H1 (cell line): ENCODE data around the gene EPHA4. TPM values are rescaled to one million over a fixed set of nuclear protein-coding genes. Genes with fewer than 3 reads are reported as not detected.

Experiments used
- CHD7 ChIP-seq: fragments of 300-600 bp; sonication (generic); IDR thresholded peaks from 2 replicates; pipeline ENCODE4 v1.7.1; 2012; ENCODE audit warnings: low read length, moderate library complexity, mild to moderate bottlenecking, inconsistent platforms; ENCODE audit not compliant: insufficient replicate concordance
- SP4 ChIP-seq: IDR thresholded peaks from 2 replicates; pipeline ENCODE4 v1.6.1; 2012; ENCODE audit warnings: low read length, inconsistent platforms
- polyA plus RNA-seq, 7 experiments: library from polyadenylated mRNA; depleted of rRNA in 3 of 7; stranded (reverse) in 5 of 7; unstranded in 2 of 7; fragments of >200 nt in 5 of 7; fragments of 200-250 nt in 2 of 7; gene quantifications; 1 replicate in 5 of 7; 2 replicates in 1 of 7; 4 replicates in 1 of 7; pipeline versions ENCODE4 v1.2.1 to v1.2.3, GENCODE V29; 2011 to 2013; ENCODE audit warnings: missing spikeins in 2 of 7, mixed read lengths in 2 of 7
- total RNA-seq: library from RNA; stranded (reverse); fragmentation: NEBNext Ultra II Directional; extraction: Animal tissue kit (Norgen Biotek cat#: 25700); gene quantifications from 2 replicates; pipeline ENCODE4 v1.2.1, GENCODE V29; 2021

The EPHA4 gene
- total and polyA plus RNA-seq, 2 of the 8 experiments (the other 6 are each of a cell fraction or from before 2014, with no cell fraction given): 4.3 to 5.7 TPM

GRCh38 chr2:221377066-221377465, 195.0 kb downstream of the EPHA4 start (continued):
- TF ChIP-seq CHD7 (no peak), SP4 (no peak)
